ENCODE data around the gene EML4. TPM values are rescaled to one million over a fixed set of nuclear protein-coding genes. Genes with fewer than 3 reads are reported as not detected.

Gene EML4
- polyA plus RNA-seq, 1 of the 3 experiments (the other 2 are of a cell fraction): 35.0 TPM

GRCh38 chr2:42196403-42197267, 27.5 kb downstream of the EML4 start:
- Histone ChIP-seq H3K4me2 (no peak overlapping the region), H3K9me2 (no peaks in the 10 kb centered on the region), H3K9me3 (no peaks in the 10 kb centered on the region), H3K36me3 (replicated peaks in 1 of 2; ENCODE audit: control insufficient read depth in 1 of 2, insufficient read depth in 2 of 2, low read length in 1 of 2) (no peaks in the 10 kb centered on the region), H3K4me3 (ENCODE audit: low read depth in 2 of 2, low read length in 1 of 2) (no peak overlapping the region; a peak in 1 of 4 replicates), H3K79me2 (ENCODE audit: insufficient read depth) (peaks cover 90% of the 10 kb centered on the region), H2AFZ (ENCODE audit: low read depth) (no peak overlapping the region), H3K27ac (ENCODE audit: low read depth in 2 of 2, low read length in 1 of 2) (peak overlapping the region; percentile 4 to 94; a peak in 3 of 4 replicates), H3K4me1 (ENCODE audit: control insufficient read depth in 1 of 2, insufficient read depth in 2 of 2, low read depth in 1 of 2, low read length in 1 of 2) (peaks cover 31 to 42% of the 10 kb centered on the region in 2 experiments; a peak in 3 of 4 replicates), H4K20me1 (ENCODE audit: insufficient read depth) (peaks cover 17% of the 10 kb centered on the region), H3K9ac (no peak overlapping the region), H3F3A (replicated peaks; ENCODE audit: insufficient read depth) (peaks cover 29% of the 10 kb centered on the region), H3K27me3 (ENCODE audit: insufficient read depth) (no peaks in the 10 kb centered on the region)
- DNase-seq: peak; percentile 77
- ChIA-PET POLR2A (interaction anchor here (1.0 to 1.4 kb wide), 2 partner anchors 25 to 64 kb away, joined by 4 to 5 read pairs; no protein-coding TSS in a partner anchor), CTCF (interaction anchor here (0.6 to 5.0 kb wide), 35 partner anchors 9 to 466 kb away, joined by 3 to 59 read pairs (median 5); no protein-coding TSS in a partner anchor)
- 74% methylated on average over 9 of the region's 9 CpGs for WGBS (ENCODE audit: low lambda C conversion rate)
- TF ChIP-seq POLR2AphosphoS5 (IDR thresholded peaks at IDR 0.05; ENCODE audit: low read depth, low read length): no peak
- TF ChIP-seq CTCF (IDR thresholded peaks at IDR 0.05): peak; percentile 59
- no peak for TF ChIP-seq NRF1 (IDR thresholded peaks at IDR 0.05; ENCODE audit: low read depth, low read length)
- TF ChIP-seq RFX5 (IDR thresholded peaks at IDR 0.05; ENCODE audit: low read length): no peak
- peak; percentile 44; the same call in 1 of the 2 replicates for TF ChIP-seq TCF12 (IDR thresholded peaks at IDR 0.05)
- peak; percentile 86 for TF ChIP-seq SMC3 (IDR thresholded peaks at IDR 0.05; ENCODE audit: low read depth, low read length)
- TF ChIP-seq TEAD4 (IDR thresholded peaks at IDR 0.05; ENCODE audit: borderline replicate concordance, insufficient read depth): no peak; the same call in 1 of the 2 replicates
- TF ChIP-seq, protein P1, sequence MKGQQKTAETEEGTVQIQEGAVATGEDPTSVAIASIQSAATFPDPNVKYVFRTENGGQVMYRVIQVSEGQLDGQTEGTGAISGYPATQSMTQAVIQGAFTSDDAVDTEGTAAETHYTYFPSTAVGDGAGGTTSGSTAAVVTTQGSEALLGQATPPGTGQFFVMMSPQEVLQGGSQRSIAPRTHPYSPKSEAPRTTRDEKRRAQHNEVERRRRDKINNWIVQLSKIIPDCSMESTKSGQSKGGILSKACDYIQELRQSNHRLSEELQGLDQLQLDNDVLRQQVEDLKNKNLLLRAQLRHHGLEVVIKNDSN (IDR thresholded peaks at IDR 0.05; ENCODE audit: borderline replicate concordance, low read depth): no peak
- peak; percentile 90 for TF ChIP-seq RAD21 (IDR thresholded peaks at IDR 0.05; ENCODE audit: low read length)
- no peak for TF ChIP-seq FOSL2 (IDR thresholded peaks at IDR 0.05; ENCODE audit: borderline replicate concordance, low read depth)
- no peak for TF ChIP-seq ELF1 (IDR thresholded peaks at IDR 0.05)
- TF ChIP-seq YY1 (IDR thresholded peaks at IDR 0.05; ENCODE audit: low read depth): no peak
- no peak for TF ChIP-seq RXRA (IDR thresholded peaks at IDR 0.05; ENCODE audit: borderline replicate concordance, low read depth)
- TF ChIP-seq SIN3A (IDR thresholded peaks at IDR 0.05; ENCODE audit: borderline replicate concordance, low read depth, low read length): peak; percentile 50; the same call in 1 of the 2 replicates
- TF ChIP-seq TAF1 (IDR thresholded peaks at IDR 0.05; ENCODE audit: borderline replicate concordance, low read depth, low read length): no peak
- TF ChIP-seq, protein P2, sequence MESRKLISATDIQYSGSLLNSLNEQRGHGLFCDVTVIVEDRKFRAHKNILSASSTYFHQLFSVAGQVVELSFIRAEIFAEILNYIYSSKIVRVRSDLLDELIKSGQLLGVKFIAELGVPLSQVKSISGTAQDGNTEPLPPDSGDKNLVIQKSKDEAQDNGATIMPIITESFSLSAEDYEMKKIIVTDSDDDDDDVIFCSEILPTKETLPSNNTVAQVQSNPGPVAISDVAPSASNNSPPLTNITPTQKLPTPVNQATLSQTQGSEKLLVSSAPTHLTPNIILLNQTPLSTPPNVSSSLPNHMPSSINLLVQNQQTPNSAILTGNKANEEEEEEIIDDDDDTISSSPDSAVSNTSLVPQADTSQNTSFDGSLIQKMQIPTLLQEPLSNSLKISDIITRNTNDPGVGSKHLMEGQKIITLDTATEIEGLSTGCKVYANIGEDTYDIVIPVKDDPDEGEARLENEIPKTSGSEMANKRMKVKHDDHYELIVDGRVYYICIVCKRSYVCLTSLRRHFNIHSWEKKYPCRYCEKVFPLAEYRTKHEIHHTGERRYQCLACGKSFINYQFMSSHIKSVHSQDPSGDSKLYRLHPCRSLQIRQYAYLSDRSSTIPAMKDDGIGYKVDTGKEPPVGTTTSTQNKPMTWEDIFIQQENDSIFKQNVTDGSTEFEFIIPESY (IDR thresholded peaks at IDR 0.05; ENCODE audit: borderline replicate concordance, low read depth): no peak
- TF ChIP-seq MEF2A (IDR thresholded peaks at IDR 0.05; ENCODE audit: borderline replicate concordance, low read depth): no peak
- TF ChIP-seq GATA2 (CRISPR knock-in tag; IDR thresholded peaks at IDR 0.05): peak; percentile 97
- no peak for TF ChIP-seq JUND (IDR thresholded peaks at IDR 0.05)
- TF ChIP-seq, protein P3, sequence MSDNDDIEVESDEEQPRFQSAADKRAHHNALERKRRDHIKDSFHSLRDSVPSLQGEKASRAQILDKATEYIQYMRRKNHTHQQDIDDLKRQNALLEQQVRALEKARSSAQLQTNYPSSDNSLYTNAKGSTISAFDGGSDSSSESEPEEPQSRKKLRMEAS (IDR thresholded peaks at IDR 0.05; ENCODE audit: low read depth): no peak
- TF ChIP-seq MXI1 (IDR thresholded peaks at IDR 0.05; ENCODE audit: low read depth, low read length): peak; percentile 70; the same call in 1 of the 2 replicates
- peak; percentile 74 for TF ChIP-seq CHD2 (IDR thresholded peaks at IDR 0.05; ENCODE audit: low read length, partially characterized antibody)
- no peak for TF ChIP-seq EZH2phosphoT487 (IDR thresholded peaks at IDR 0.05; ENCODE audit: borderline replicate concordance, low read depth)
- TF ChIP-seq, protein P4, sequence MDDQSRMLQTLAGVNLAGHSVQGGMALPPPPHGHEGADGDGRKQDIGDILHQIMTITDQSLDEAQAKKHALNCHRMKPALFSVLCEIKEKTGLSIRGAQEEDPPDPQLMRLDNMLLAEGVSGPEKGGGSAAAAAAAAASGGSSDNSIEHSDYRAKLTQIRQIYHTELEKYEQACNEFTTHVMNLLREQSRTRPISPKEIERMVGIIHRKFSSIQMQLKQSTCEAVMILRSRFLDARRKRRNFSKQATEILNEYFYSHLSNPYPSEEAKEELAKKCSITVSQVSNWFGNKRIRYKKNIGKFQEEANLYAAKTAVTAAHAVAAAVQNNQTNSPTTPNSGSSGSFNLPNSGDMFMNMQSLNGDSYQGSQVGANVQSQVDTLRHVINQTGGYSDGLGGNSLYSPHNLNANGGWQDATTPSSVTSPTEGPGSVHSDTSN (IDR thresholded peaks at IDR 0.05): no peak
- TF ChIP-seq RCOR1 (IDR thresholded peaks at IDR 0.05; ENCODE audit: low read length): peak; percentile 88
- TF ChIP-seq IRF3 (IDR thresholded peaks at IDR 0.05; ENCODE audit: low read depth, low read length): no peak
- TF ChIP-seq FOXJ3 (CRISPR knock-in tag; IDR thresholded peaks at IDR 0.05): no peak

Data from SK-N-SH (cell line).